Heart left ventricle (tissue), 16 donors: ENCODE results near the gene CD40. TPM values are rescaled to one million over a fixed set of nuclear protein-coding genes. Genes with fewer than 3 reads are reported as not detected.

Experiments used
- ATAC-seq, 4 donors: fragments of 200-7000 bp; cut with Tn5 transposase; one replicate each; pipeline ENCODE4 v1.9.1; 2020 to 2022; ENCODE audit warnings: moderate library complexity in 4 of 4, mild to moderate bottlenecking in 3 of 4, moderate number of reproducible peaks in 1 of 4
- DNase-seq, 5 donors: peaks; one replicate each; pipeline ENCODE4 v3.0.0-alpha.2; 2020
- H3K27ac ChIP-seq, 12 donors: fragments of 200-600 bp; sonication (generic) in 4 of 12; one replicate each; pipeline versions ENCODE4 v1.5.0 to v1.8.0; 2016 to 2022; ENCODE audit warnings: mild to moderate bottlenecking in 2 of 12
- H3K27me3 ChIP-seq, 9 donors: fragments of 200-600 bp; sonication (generic) in 2 of 9; one replicate each; pipeline versions ENCODE4 v1.5.1 to v1.8.0; 2016 to 2022; ENCODE audit warnings: mild to moderate bottlenecking in 3 of 9
- H3K36me3 ChIP-seq, 9 donors: fragments of 200-600 bp; sonication (generic) in 2 of 9; one replicate each; pipeline versions ENCODE4 v1.5.0 to v1.8.0; 2018 to 2022; ENCODE audit warnings: mild to moderate bottlenecking in 2 of 9
- H3K4me1 ChIP-seq, 12 donors: fragments of 200-600 bp; sonication (generic) in 4 of 12; one replicate each; pipeline versions ENCODE4 v1.5.0 to v1.8.0; 2016 to 2022; ENCODE audit warnings: mild to moderate bottlenecking in 3 of 12
- H3K4me3 ChIP-seq, 12 donors: fragments of 200-600 bp; sonication (generic) in 4 of 12; one replicate each; pipeline versions ENCODE4 v1.5.0 to v1.8.0; 2017 to 2022; ENCODE audit warnings: mild to moderate bottlenecking in 9 of 12, moderate library complexity in 4 of 12
- H3K9me3 ChIP-seq, 12 donors: fragments of 200-600 bp; sonication (generic) in 4 of 12; one replicate each; pipeline versions ENCODE4 v1.5.0 to v1.8.0; 2016 to 2022; ENCODE audit warnings: mild to moderate bottlenecking in 1 of 12
- POLR2A ChIP-seq, 2 donors: fragments of 450-650 bp; IDR thresholded peaks; one replicate each; pipeline ENCODE4 v1.6.1; 2017; ENCODE audit warnings: antibody characterized with exemption in 2 of 2, mild to moderate bottlenecking in 2 of 2, moderate library complexity in 2 of 2
- WGBS, 4 donors: extraction: QIAGEN DNeasy Blood & Tissue Kit in 2 of 4; methylation state at CpG; one replicate each; pipeline versions ENCODE4 v1.1.5 to v1.1.7; 2013 to 2018; 5-methylcytosine and 5-hydroxymethylcytosine counted together
- intact Hi-C, 10 donors: fragments of 100-400 bp; cut with DNase I; formaldehyde crosslinking; loops; one replicate each; pipeline versions ENCODE4 v1.11.1 to v1.14.2; 2022
- polyA plus RNA-seq, 2 donors: library from polyadenylated mRNA; stranded (reverse); fragments of 200-250 nt; gene quantifications; one replicate each; pipeline ENCODE4 v1.2.3, GENCODE V29; 2013
- total RNA-seq, 9 donors: library from RNA; depleted of rRNA in 2 of 9; stranded (reverse); fragments of >200 nt in 2 of 9; fragmentation: NEBNext Ultra II Directional in 3 of 9; extraction: Animal tissue kit (Norgen Biotek cat#: 25700) in 3 of 9; gene quantifications; one replicate each; pipeline versions ENCODE4 v1.1.0 to v1.2.4, GENCODE V29; 2016 to 2023
- TF ChIP-seq, protein P1 (sequence below), 12 donors: fragments of 200-600 bp; sonication (generic) in 4 of 12; IDR thresholded peaks; one replicate each; pipeline versions ENCODE4 v1.5.0 to v1.8.0; 2018 to 2022; ENCODE audit warnings: antibody characterized with exemption in 12 of 12, mild to moderate bottlenecking in 5 of 12
- donor health status: ischemic (EF 13 %, LVEDD 7.1; RV severe dilation, severe dysfunction).
- donor health status: healthy with polysubstance abuse.
- donor health status: DM: no; HTN: yes; CAD: no.
- donor health status: DM: no; HTN: no; CAD: no.
- donor health status: ischemic (EF 25% LVEDD 6.9; RV normal size, moderate dysfunction).
- donor health status: ischemic (EF 25% LVEDD 5.7; RV mildly dilated, moderate dysfunction).
- donor health status: healthy.
- donor health status: DM: yes; HTN: yes; CAD: no.
- donor health status: ischemic (EF 35%, LVEDD 5.7; RV mildly dilated, moderate dysfunction).
- donor health status: nonischemic (EF 11% LVEDD 7.7; RV severe dilation, severe dysfunction).
- donor health status: DM: yes; HTN: yes; CAD: no.
- donor health status: PGD.
- donor health status: ischemic (EF 29% LVEDD 5.4; RV normal size, mild dysfunction).
- donor health status: nonischemic (EF 23%, LVEDD 6.1; RV moderate dilation, normal function).

CD40 gene
- total and polyA plus RNA-seq, 11 donors: 3.5 to 38.3 (median 5.5) TPM

DNA sequence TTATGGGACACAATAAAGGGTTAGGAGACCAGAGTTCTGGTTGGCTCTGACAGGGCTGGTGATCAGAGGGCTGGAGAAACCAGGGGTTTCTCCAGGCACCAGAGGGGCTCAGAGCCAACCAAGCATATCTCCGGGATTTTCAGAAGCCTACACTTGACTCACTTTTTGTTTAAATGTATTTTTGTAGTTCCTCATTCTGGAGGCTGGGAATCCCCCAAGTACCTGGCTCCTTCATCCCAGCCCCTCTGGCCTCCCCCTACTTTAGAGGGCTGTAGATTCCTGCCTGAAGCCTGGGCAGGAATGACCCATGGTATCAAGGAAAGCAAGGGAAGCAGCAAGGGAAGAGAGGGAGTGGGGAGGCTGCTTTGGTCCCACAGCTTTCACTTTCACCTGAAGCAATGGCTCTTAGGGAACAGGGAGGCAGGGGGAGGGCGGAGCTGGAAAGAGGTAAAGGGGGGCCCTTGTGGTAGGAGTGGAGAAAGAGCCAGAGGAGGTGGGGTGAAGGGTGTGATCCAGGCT, 973 bp downstream of the CD40 start:
- intact Hi-C loops: loop anchor here in 1 of 10 donors (2.0 kb wide), 1 partner anchor 30 kb away; the partner anchor contains the start of gene NCOA5
- H3K36me3 ChIP-seq: peaks cover 0 to 26% (median 13%) of the 10 kb centered on the region in 9 donors
- H3K4me1 ChIP-seq: peaks cover 0 to 57% (median 30%) of the 10 kb centered on the region in 12 donors
- 44 to 62% (median 56%) methylated on average over 2 of the region's 2 CpGs for WGBS, 4 donors
- peak overlapping the region in 11 of 12 donors; percentile 76 to 95 (median 83) for H3K27ac ChIP-seq
- no peak for DNase-seq
- no peaks in the 10 kb centered on the region for H3K27me3 ChIP-seq
- H3K4me3 ChIP-seq: peak overlapping the region in 9 of 12 donors; percentile 57 to 75 (median 69)
- TF ChIP-seq POLR2A (IDR thresholded peaks at IDR 0.05): no peak
- TF ChIP-seq, protein P1, sequence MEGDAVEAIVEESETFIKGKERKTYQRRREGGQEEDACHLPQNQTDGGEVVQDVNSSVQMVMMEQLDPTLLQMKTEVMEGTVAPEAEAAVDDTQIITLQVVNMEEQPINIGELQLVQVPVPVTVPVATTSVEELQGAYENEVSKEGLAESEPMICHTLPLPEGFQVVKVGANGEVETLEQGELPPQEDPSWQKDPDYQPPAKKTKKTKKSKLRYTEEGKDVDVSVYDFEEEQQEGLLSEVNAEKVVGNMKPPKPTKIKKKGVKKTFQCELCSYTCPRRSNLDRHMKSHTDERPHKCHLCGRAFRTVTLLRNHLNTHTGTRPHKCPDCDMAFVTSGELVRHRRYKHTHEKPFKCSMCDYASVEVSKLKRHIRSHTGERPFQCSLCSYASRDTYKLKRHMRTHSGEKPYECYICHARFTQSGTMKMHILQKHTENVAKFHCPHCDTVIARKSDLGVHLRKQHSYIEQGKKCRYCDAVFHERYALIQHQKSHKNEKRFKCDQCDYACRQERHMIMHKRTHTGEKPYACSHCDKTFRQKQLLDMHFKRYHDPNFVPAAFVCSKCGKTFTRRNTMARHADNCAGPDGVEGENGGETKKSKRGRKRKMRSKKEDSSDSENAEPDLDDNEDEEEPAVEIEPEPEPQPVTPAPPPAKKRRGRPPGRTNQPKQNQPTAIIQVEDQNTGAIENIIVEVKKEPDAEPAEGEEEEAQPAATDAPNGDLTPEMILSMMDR (IDR thresholded peaks at IDR 0.05): no peak
- ATAC-seq: no peak
- H3K9me3 ChIP-seq: no peaks in the 10 kb centered on the region

DNA sequence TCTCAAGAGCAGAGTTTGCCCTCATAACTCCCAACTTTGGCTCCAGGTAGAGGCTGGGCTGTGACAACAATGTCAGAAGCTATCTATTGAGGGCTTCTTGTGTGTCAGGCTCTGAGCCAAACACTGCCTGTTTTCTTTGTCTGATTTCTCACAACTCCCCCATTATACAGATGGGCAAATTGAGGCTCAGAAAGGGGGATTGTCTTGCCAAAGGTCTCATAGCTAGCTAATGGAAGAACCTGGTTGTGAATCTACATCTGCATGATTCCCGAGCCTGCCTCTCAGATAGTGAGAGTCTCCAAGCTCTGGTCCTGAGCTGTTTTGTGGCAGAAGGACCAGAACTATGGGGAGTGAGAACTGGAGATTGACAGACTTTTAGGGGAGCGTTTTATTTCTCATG, 1.4 kb downstream of the CD40 start:
- Histone ChIP-seq H3K36me3 (peaks cover 0 to 30% (median 17%) of the 10 kb centered on the region in 9 donors), H3K4me1 (peaks cover 0 to 57% (median 30%) of the 10 kb centered on the region in 12 donors), H3K4me3 (peak overlapping the region in 3 of 12 donors; percentile 69 to 75 (median 73)), H3K9me3 (no peaks in the 10 kb centered on the region), H3K27me3 (no peaks in the 10 kb centered on the region), H3K27ac (peak overlapping the region in 9 of 12 donors; percentile 76 to 95 (median 83))
- TF ChIP-seq, protein P1 (IDR thresholded peaks at IDR 0.05): no peak
- TF ChIP-seq POLR2A (IDR thresholded peaks at IDR 0.05): no peak
- intact Hi-C loops: loop anchor here in 1 of 10 donors (2.0 kb wide), 1 partner anchor 31 kb away; the partner anchor contains the start of gene NCOA5
- 85 to 92% (median 88%) methylated on average over 2 of the region's 2 CpGs for WGBS, 4 donors
- DNase-seq (no peak), ATAC-seq (no peak)

DNA sequence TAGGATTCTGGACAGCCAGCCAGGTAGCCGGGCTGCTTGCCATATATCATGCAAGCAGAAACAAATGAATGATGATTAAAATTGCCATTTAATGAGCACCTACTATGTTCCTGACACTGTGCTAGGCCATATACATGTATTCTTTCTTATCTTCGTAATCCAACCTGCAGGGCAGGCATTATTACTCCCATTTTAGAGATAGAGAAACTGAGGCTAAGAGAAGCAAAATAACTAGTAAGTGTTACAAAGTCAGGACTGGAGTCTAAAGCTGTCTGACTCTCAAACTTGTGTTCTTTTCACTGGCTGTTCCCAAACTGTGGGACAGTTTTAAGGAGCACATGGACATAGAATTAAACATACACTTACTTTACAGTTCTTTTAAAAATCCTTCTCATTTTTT, 2.0 kb downstream of the CD40 start:
- Histone ChIP-seq H3K27me3 (no peaks in the 10 kb centered on the region), H3K4me1 (peaks cover 0 to 57% (median 30%) of the 10 kb centered on the region in 12 donors), H3K9me3 (no peaks in the 10 kb centered on the region), H3K36me3 (peaks cover 0 to 34% (median 18%) of the 10 kb centered on the region in 9 donors), H3K27ac (peak overlapping the region in 1 of 12 donors; percentile 56), H3K4me3 (peak overlapping the region in 1 of 12 donors; percentile 69)
- DNase-seq (no peak), ATAC-seq (no peak)
- TF ChIP-seq POLR2A (IDR thresholded peaks at IDR 0.05): no peak
- TF ChIP-seq, protein P1 (IDR thresholded peaks at IDR 0.05): no peak
- intact Hi-C loops: no loop called here
- 88 to 95% (median 89%) methylated on average over 2 of the region's 2 CpGs for WGBS, 4 donors

DNA sequence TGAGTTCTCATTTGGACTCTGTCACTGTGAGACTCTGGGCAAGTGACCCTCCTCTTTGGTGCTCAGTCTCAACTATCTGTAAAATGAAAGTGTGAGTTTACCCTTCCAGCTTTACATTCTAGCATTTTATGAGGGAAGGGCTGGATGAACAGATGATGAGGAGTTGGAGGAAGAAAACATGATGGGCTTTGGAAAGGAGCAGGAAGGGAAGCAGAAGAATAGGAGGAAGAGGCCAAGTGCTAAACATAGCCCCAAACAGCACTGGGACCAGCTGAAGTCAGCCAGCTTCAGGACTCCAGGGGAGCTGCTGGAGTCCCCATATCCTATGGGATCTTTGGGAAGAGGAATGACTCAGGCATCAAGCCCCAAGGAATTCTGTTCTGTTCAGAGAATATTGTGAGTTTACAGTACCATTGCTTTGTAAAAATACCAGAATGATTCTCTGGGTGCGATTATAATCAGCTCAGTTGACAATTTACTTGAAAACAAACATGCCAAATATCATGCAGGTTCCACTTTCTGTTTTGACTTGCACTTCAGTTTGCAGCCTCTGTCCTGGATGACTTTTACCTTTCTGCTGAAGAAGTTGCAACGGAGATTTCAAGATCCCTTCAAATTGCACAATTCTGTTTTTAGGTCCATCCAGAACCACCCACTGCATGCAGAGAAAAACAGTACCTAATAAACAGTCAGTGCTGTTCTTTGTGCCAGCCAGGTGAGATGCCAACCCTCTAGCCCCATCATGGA, 3.2 kb downstream of the CD40 start:
- Histone ChIP-seq H3K27ac (peak overlapping the region in 6 of 12 donors; percentile 1 to 56 (median 18)), H3K36me3 (peaks cover 0 to 46% (median 27%) of the 10 kb centered on the region in 9 donors), H3K27me3 (no peaks in the 10 kb centered on the region), H3K4me1 (peaks cover 0 to 57% (median 30%) of the 10 kb centered on the region in 12 donors), H3K9me3 (no peaks in the 10 kb centered on the region), H3K4me3 (peak overlapping the region in 1 of 12 donors; percentile 69)
- 38 to 64% (median 54%) methylated on average over 2 of the region's 2 CpGs for WGBS, 4 donors
- no peak for DNase-seq
- intact Hi-C loops: no loop called here
- TF ChIP-seq, protein P1 (IDR thresholded peaks at IDR 0.05): no peak
- TF ChIP-seq POLR2A (IDR thresholded peaks at IDR 0.05): no peak
- ATAC-seq: no peak
